Activated CD4-positive, alpha-beta memory T cell treated with anti-CD3 and anti-CD28 coated beads, Interleukin-2, amount 10 ng/mL, durations not matched to agents 7 days and 5 days (primary cell): Measurements from ENCODE around the gene NCKIPSD. TPM values are rescaled to one million over a fixed set of nuclear protein-coding genes. Genes with fewer than 3 reads are reported as not detected.

Experiments
- CTCF ChIA-PET: fragments of 350-600 bp; sonication (Branson Sonifier 250); formaldehyde crosslinking; loops from one replicate; lab custom pipeline; 2021; ENCODE audit warnings: antibody characterized with exemption, inconsistent platforms; lab: Charles Lee
- POLR2A ChIA-PET: fragments of 350-600 bp; sonication (Branson Sonifier 250); formaldehyde crosslinking; loops from one replicate; lab custom pipeline; 2021; ENCODE audit warnings: antibody characterized with exemption; lab: Charles Lee
- DNase-seq: peaks from one replicate; pipeline ENCODE4 v3.0.0-alpha.2; 2020
- H3K27ac Mint-ChIP-seq: one replicate; pipeline ENCODE4 v1.8.0; 2021; ENCODE audit warnings: mild to moderate bottlenecking, mixed read lengths
- H3K27me3 Mint-ChIP-seq: one replicate; pipeline ENCODE4 v1.8.0; 2021; ENCODE audit warnings: mixed read lengths
- H3K36me3 Mint-ChIP-seq: one replicate; pipeline ENCODE4 v1.8.0; 2021; ENCODE audit warnings: low read depth, mixed read lengths
- H3K4me1 Mint-ChIP-seq: one replicate; pipeline ENCODE4 v1.8.0; 2021; ENCODE audit warnings: mixed read lengths
- H3K4me3 Mint-ChIP-seq: one replicate; pipeline ENCODE4 v1.8.0; 2021; ENCODE audit warnings: mild to moderate bottlenecking, mixed read lengths
- H3K9me3 Mint-ChIP-seq: one replicate; pipeline ENCODE4 v1.8.0; 2021; ENCODE audit warnings: mixed read lengths
- total RNA-seq, 2 experiments: library from RNA; stranded (reverse); gene quantifications; one replicate each; pipeline ENCODE4 v1.2.3, GENCODE V29; 2021

NCKIPSD gene
- total RNA-seq, 2 experiments from 2014 or later: 33.4 to 37.2 TPM

DNA sequence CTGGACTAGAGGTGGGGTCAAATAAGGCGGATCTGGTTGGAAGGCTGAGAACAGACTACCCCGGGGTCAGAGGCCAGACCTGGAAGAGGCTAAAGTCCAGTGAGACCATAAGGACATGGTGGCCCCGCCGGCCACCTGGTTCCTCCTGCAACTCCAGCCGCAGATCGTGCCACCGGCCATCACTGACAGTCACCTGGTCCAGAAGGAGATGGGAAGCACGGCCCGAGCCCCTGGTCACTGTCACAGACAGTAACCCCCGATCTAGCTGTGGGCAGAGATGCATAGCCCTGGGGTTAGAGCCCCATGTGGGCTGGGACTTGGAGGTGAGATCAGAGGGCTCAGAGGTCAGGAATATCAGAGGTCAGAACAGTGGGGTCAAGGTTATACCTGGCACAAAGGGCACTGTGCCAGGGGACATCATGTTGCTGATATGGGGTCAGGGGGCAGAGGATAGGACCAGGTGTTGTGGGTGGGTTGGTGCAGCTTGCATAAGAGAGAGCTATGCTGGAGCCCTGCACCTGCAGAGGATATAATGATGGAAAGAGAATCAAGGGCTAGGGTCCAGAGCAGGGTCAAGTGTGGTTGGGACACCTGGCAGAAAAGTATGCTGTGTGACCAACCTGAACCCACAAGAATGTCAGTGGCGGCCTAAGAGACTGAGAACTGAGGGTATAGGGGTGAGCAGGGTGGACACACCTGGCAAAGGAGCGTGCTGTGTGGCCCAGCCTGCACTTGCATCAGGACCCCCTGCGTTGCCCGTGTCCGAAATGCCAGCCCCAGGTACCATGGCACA is 32.6 kb downstream of the NCKIPSD start:
- H3K4me1 Mint-ChIP-seq: peaks cover 27% of the 10 kb centered on the region
- H3K27me3 Mint-ChIP-seq: no peaks in the 10 kb centered on the region
- peaks cover 3% of the 10 kb centered on the region for H3K36me3 Mint-ChIP-seq
- no peak overlapping the region for H3K4me3 Mint-ChIP-seq
- POLR2A ChIA-PET: interaction anchor here (1.1 to 1.8 kb wide), 3 partner anchors 18 to 213 kb away, joined by 3 to 12 read pairs (median 3); partner anchors contain the start of genes CCDC51, SLC26A6, TMA7 and UQCRC1
- no peaks in the 10 kb centered on the region for H3K9me3 Mint-ChIP-seq
- H3K27ac Mint-ChIP-seq: no peak overlapping the region
- DNase-seq: no peak
- CTCF ChIA-PET: interaction anchor here (1.6 kb wide), 1 partner anchor 17 kb away, joined by 4 read pairs; the partner anchor contains the start of gene SLC26A6

GRCh38 chr3:48651771-48652170 is 33.9 kb downstream of the NCKIPSD start:
- POLR2A ChIA-PET: no interaction called here
- Mint-ChIP-seq H3K36me3 (peaks cover 3% of the 10 kb centered on the region), H3K4me1 (peaks cover 16% of the 10 kb centered on the region), H3K27ac (no peak overlapping the region), H3K4me3 (no peak overlapping the region), H3K9me3 (no peaks in the 10 kb centered on the region), H3K27me3 (no peaks in the 10 kb centered on the region)
- DNase-seq: no peak
- CTCF ChIA-PET: no interaction called here

- CTCF ChIA-PET: no interaction called here
- Mint-ChIP-seq H3K36me3 (peaks cover 3% of the 10 kb centered on the region), H3K9me3 (no peaks in the 10 kb centered on the region), H3K4me1 (peaks cover 14% of the 10 kb centered on the region), H3K4me3 (no peak overlapping the region), H3K27me3 (no peaks in the 10 kb centered on the region), H3K27ac (no peak overlapping the region)
- POLR2A ChIA-PET: no interaction called here
- no peak for DNase-seq
These were observed 35.0 kb downstream of the NCKIPSD start for GRCh38 chr3:48650723-48651122.

GRCh38 chr3:48648188-48648850 is 37.4 kb downstream of the NCKIPSD start:
- no peaks in the 10 kb centered on the region for H3K4me1 Mint-ChIP-seq
- no peaks in the 10 kb centered on the region for H3K9me3 Mint-ChIP-seq
- no peak overlapping the region for H3K27ac Mint-ChIP-seq
- H3K36me3 Mint-ChIP-seq: peaks cover 3% of the 10 kb centered on the region
- H3K27me3 Mint-ChIP-seq: no peaks in the 10 kb centered on the region
- DNase-seq: no peak
- H3K4me3 Mint-ChIP-seq: no peak overlapping the region
- CTCF ChIA-PET: no interaction called here
- POLR2A ChIA-PET: interaction anchor here (0.8 kb wide), 1 partner anchor 26 kb away, joined by 3 read pairs; no protein-coding TSS in a partner anchor

DNA sequence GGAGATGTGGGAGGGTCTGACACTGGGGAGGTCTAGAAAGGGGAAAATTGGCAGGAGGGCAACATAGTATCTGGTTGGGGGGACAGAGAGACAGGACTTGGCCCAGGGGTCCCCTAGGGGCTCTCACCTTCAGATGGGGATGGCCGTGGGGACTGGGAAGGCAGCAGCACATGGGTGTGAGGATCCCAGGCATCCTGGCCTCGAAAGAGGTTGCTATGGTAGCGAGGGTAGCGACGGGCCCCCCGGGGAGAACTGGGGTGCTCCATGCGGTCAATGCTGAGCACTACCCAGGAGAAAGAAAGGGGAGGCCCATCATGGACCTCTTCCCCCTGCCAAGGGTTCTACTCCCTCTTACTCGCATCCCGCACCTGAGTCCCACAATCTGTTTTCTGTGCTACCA is 38.0 kb downstream of the NCKIPSD start:
- POLR2A ChIA-PET: no interaction called here
- H3K27ac Mint-ChIP-seq: no peak overlapping the region

GRCh38 chr3:48644898-48645760 is 40.6 kb downstream of the NCKIPSD start:
- no peaks in the 10 kb centered on the region for H3K4me1 Mint-ChIP-seq
- no peaks in the 10 kb centered on the region for H3K9me3 Mint-ChIP-seq
- no peak overlapping the region for H3K27ac Mint-ChIP-seq
- ChIA-PET CTCF (no interaction called here), POLR2A (interaction anchor here (0.7 to 1.7 kb wide), 2 partner anchors 9 to 10 kb away, joined by 3 to 5 read pairs; partner anchors contain the start of gene SLC26A6)
- H3K36me3 Mint-ChIP-seq: no peaks in the 10 kb centered on the region
- no peaks in the 10 kb centered on the region for H3K27me3 Mint-ChIP-seq
- H3K4me3 Mint-ChIP-seq: no peak overlapping the region
- DNase-seq: no peak

More for the DNA sequence above, 38.0 kb downstream of the NCKIPSD start:
- CTCF ChIA-PET: no interaction called here
- peaks cover 1% of the 10 kb centered on the region for H3K36me3 Mint-ChIP-seq
- DNase-seq: no peak
- no peaks in the 10 kb centered on the region for H3K9me3 Mint-ChIP-seq
- H3K27me3 Mint-ChIP-seq: no peaks in the 10 kb centered on the region
- H3K4me3 Mint-ChIP-seq: no peak overlapping the region
- H3K4me1 Mint-ChIP-seq: no peaks in the 10 kb centered on the region

- Mint-ChIP-seq H3K27ac (no peak overlapping the region), H3K4me3 (no peak overlapping the region), H3K27me3 (no peaks in the 10 kb centered on the region), H3K4me1 (no peaks in the 10 kb centered on the region), H3K36me3 (peaks cover 3% of the 10 kb centered on the region), H3K9me3 (no peaks in the 10 kb centered on the region)
- no peak for DNase-seq
- CTCF ChIA-PET: no interaction called here
- POLR2A ChIA-PET: no interaction called here
These were observed 43.1 kb downstream of the NCKIPSD start for GRCh38 chr3:48642605-48643004.

DNA sequence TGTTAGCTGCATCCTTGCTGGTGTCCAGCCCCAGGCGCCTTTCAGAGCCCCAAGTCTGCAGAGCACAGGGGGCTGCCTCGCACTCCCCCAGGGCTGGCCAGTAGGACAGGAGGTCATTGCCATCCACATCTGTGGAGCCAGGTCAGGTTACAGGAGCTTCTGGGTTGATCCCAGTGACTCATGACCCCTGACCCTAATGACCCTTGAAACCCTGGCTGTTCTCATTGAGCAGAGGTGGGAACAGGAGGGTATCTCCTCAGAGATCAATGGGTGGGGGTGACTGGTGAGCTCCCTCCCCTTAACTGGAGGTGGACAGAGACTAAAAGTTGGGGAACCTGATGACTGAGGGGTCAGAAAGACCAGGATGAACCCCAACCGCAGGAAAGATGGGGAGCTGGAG is 44.3 kb downstream of the NCKIPSD start:
- ChIA-PET POLR2A (no interaction called here), CTCF (interaction anchor here (0.7 kb wide), 1 partner anchor 205 kb away, joined by 3 read pairs; no protein-coding TSS in a partner anchor)
- H3K27ac Mint-ChIP-seq: no peak overlapping the region
- peaks cover 7% of the 10 kb centered on the region for H3K4me1 Mint-ChIP-seq
- H3K27me3 Mint-ChIP-seq: no peaks in the 10 kb centered on the region
- peaks cover 3% of the 10 kb centered on the region for H3K36me3 Mint-ChIP-seq
- no peak overlapping the region for H3K4me3 Mint-ChIP-seq
- H3K9me3 Mint-ChIP-seq: no peaks in the 10 kb centered on the region
- DNase-seq: no peak

GRCh38 chr3:48639944-48640606 is 45.6 kb downstream of the NCKIPSD start:
- Mint-ChIP-seq H3K36me3 (peaks cover 3% of the 10 kb centered on the region), H3K4me3 (no peak overlapping the region), H3K9me3 (no peaks in the 10 kb centered on the region), H3K4me1 (peaks cover 13% of the 10 kb centered on the region), H3K27me3 (no peaks in the 10 kb centered on the region), H3K27ac (no peak overlapping the region)
- no peak for DNase-seq
- ChIA-PET POLR2A (interaction anchor here (2.0 kb wide), 1 partner anchor 15 kb away, joined by 5 read pairs; no protein-coding TSS in a partner anchor), CTCF (no interaction called here)

DNA sequence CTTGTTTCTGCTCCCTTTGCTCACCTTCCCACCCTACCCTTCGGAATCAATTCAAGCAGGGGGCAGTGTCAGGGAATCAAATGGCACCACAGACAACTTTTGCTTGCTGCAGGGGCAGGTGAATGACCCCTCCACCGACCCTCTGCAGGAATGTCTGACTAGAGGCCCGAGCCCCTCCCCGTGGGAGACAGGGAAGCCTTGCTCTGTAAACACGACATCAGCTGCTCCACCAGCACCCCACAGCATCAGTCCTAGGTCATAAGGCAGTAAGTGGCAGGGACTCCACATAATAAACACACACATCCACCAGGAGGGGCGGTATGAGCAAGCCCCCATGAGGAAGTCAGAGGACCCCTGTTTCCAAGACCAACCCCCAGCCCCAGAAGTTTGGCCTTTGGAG is 48.4 kb downstream of the NCKIPSD start:
- H3K4me3 Mint-ChIP-seq: peak overlapping the region; percentile 52
- DNase-seq: no peak
- CTCF ChIA-PET: no interaction called here

GRCh38 chr3:48636149-48636655 is 49.5 kb downstream of the NCKIPSD start:
- no peak for DNase-seq
- no peaks in the 10 kb centered on the region for H3K9me3 Mint-ChIP-seq
- POLR2A ChIA-PET: interaction anchor here (0.9 to 3.0 kb wide), 13 partner anchors 9 to 458 kb away, joined by 3 to 25 read pairs (median 10); partner anchors contain the start of genes CELSR3, IP6K2, PFKFB4 and QRICH1
- CTCF ChIA-PET: interaction anchor here (1.0 to 2.9 kb wide), 14 partner anchors 12 to 371 kb away, joined by 3 to 27 read pairs (median 6); partner anchors contain the start of genes CELSR3, NCKIPSD, PFKFB4 and UQCRC1
- H3K27ac Mint-ChIP-seq: peak overlapping the region; percentile 87
- H3K36me3 Mint-ChIP-seq: peaks cover 11% of the 10 kb centered on the region
- H3K4me1 Mint-ChIP-seq: peaks cover 31% of the 10 kb centered on the region
- no peaks in the 10 kb centered on the region for H3K27me3 Mint-ChIP-seq
- H3K4me3 Mint-ChIP-seq: peak overlapping the region; percentile 91

More for the DNA sequence above, 48.4 kb downstream of the NCKIPSD start:
- Mint-ChIP-seq H3K27ac (no peak overlapping the region), H3K4me1 (peaks cover 29% of the 10 kb centered on the region), H3K9me3 (no peaks in the 10 kb centered on the region), H3K27me3 (no peaks in the 10 kb centered on the region), H3K36me3 (peaks cover 6% of the 10 kb centered on the region)
- POLR2A ChIA-PET: no interaction called here
